ENCODE measurements around the gene MTMR8. TPM values are rescaled to one million over a fixed set of nuclear protein-coding genes. Genes with fewer than 3 reads are reported as not detected.

MTMR8 gene
- total RNA-seq, 1 experiment from 2014 or later, result 2.8 TPM

- Mint-ChIP-seq H3K27ac (ENCODE audit: unreplicated experiment) (peak overlapping the region; percentile 62), H3K36me3 (ENCODE audit: insufficient read depth, unreplicated experiment) (no peaks in the 10 kb centered on the region), H3K4me3 (ENCODE audit: unreplicated experiment) (no peak overlapping the region), H3K9me3 (ENCODE audit: unreplicated experiment) (no peaks in the 10 kb centered on the region), H3K27me3 (ENCODE audit: insufficient read depth, unreplicated experiment) (no peaks in the 10 kb centered on the region), H3K4me1 (ENCODE audit: low read depth, unreplicated experiment) (no peaks in the 10 kb centered on the region)
- H3K36me3 ChIP-seq (ENCODE audit: control insufficient read depth, insufficient read depth, low read length), result no peaks in the 10 kb centered on the region
- no peak for TF ChIP-seq CTCF (IDR thresholded peaks at IDR 0.05; ENCODE audit: insufficient read depth in 1 of 2, low read depth in 1 of 2, low read length in 1 of 2, severe bottlenecking in 1 of 2, unreplicated experiment in 1 of 2)
- H3K4me1 ChIP-seq, result no peaks in the 10 kb centered on the region
- POLR2A ChIA-PET, result no interaction called here
- no peaks in the 10 kb centered on the region for H3K9me3 ChIP-seq
- CTCF ChIA-PET, result no interaction called here
- H3K4me3 ChIP-seq (ENCODE audit: low read depth, low read length), result no peak overlapping the region
- BruUV-seq (replicated peaks), result no TSS peak
- DNase-seq, result peak in 1 of 2 experiments; percentile 3
- H3K27me3 ChIP-seq (replicated peaks; ENCODE audit: control insufficient read depth, insufficient read depth, low read length), result no peaks in the 10 kb centered on the region
- intact Hi-C loops (cut with micrococcal nuclease; ENCODE audit: unreplicated experiment), result no loop called here
Measured at GRCh38 chrX:64437218-64437617, 42.0 kb upstream of the MTMR8 start.

- ChIA-PET CTCF (no interaction called here), POLR2A (no interaction called here)
- intact Hi-C loops (cut with micrococcal nuclease; ENCODE audit: unreplicated experiment), result no loop called here
- no peak for TF ChIP-seq CTCF (IDR thresholded peaks at IDR 0.05; ENCODE audit: insufficient read depth in 1 of 2, low read depth in 1 of 2, low read length in 1 of 2, severe bottlenecking in 1 of 2, unreplicated experiment in 1 of 2)
- Mint-ChIP-seq H3K27me3 (ENCODE audit: insufficient read depth, unreplicated experiment) (no peaks in the 10 kb centered on the region), H3K27ac (ENCODE audit: unreplicated experiment) (no peak overlapping the region), H3K36me3 (ENCODE audit: insufficient read depth, unreplicated experiment) (no peaks in the 10 kb centered on the region), H3K4me3 (ENCODE audit: unreplicated experiment) (no peak overlapping the region), H3K4me1 (ENCODE audit: low read depth, unreplicated experiment) (no peaks in the 10 kb centered on the region), H3K9me3 (ENCODE audit: unreplicated experiment) (no peaks in the 10 kb centered on the region)
- no peaks in the 10 kb centered on the region for H3K36me3 ChIP-seq (ENCODE audit: control insufficient read depth, insufficient read depth, low read length)
- H3K4me3 ChIP-seq (ENCODE audit: low read depth, low read length), result no peak overlapping the region
- H3K4me1 ChIP-seq, result no peaks in the 10 kb centered on the region
- BruUV-seq (replicated peaks), result no TSS peak
- no peaks in the 10 kb centered on the region for H3K27me3 ChIP-seq (replicated peaks; ENCODE audit: control insufficient read depth, insufficient read depth, low read length)
- no peak for DNase-seq
- H3K9me3 ChIP-seq, result no peaks in the 10 kb centered on the region
Measured at GRCh38 chrX:64428371-64428770, 33.1 kb upstream of the MTMR8 start.

- intact Hi-C loops (cut with micrococcal nuclease; ENCODE audit: unreplicated experiment), result no loop called here
- TF ChIP-seq CTCF (IDR thresholded peaks at IDR 0.05; ENCODE audit: insufficient read depth in 1 of 2, low read depth in 1 of 2, low read length in 1 of 2, severe bottlenecking in 1 of 2, unreplicated experiment in 1 of 2), result no peak
- Histone ChIP-seq H3K9me3 (no peaks in the 10 kb centered on the region), H3K36me3 (ENCODE audit: control insufficient read depth, insufficient read depth, low read length) (no peaks in the 10 kb centered on the region), H3K4me1 (no peaks in the 10 kb centered on the region), H3K27me3 (replicated peaks; ENCODE audit: control insufficient read depth, insufficient read depth, low read length) (no peaks in the 10 kb centered on the region), H3K4me3 (ENCODE audit: low read depth, low read length) (no peak overlapping the region)
- POLR2A ChIA-PET, result no interaction called here
- Mint-ChIP-seq H3K27me3 (ENCODE audit: insufficient read depth, unreplicated experiment) (no peaks in the 10 kb centered on the region), H3K27ac (ENCODE audit: unreplicated experiment) (no peak overlapping the region), H3K4me3 (ENCODE audit: unreplicated experiment) (no peak overlapping the region), H3K36me3 (ENCODE audit: insufficient read depth, unreplicated experiment) (no peaks in the 10 kb centered on the region), H3K9me3 (ENCODE audit: unreplicated experiment) (no peaks in the 10 kb centered on the region), H3K4me1 (ENCODE audit: low read depth, unreplicated experiment) (no peaks in the 10 kb centered on the region)
- DNase-seq, result no peak
- no TSS peak for BruUV-seq (replicated peaks)
- CTCF ChIA-PET, result no interaction called here
Measured at GRCh38 chrX:64427787-64428186, 32.5 kb upstream of the MTMR8 start.
